ENCODE measurements around the gene IPO7. TPM values are rescaled to one million over a fixed set of nuclear protein-coding genes. Genes with fewer than 3 reads are reported as not detected.
"Not testable (repeated sequence)": the region's sequence is repeated elsewhere in the genome, so short reads cannot be mapped to it uniquely, and the experiment has no call there.

The IPO7 gene
- total and polyA plus RNA-seq, 7 donors = 110 to 355 (median 258) TPM

GRCh38 chr11:9351321-9351881, 33.1 kb upstream of the IPO7 start:
- Histone ChIP-seq H3K27ac (no peak overlapping the region), H3K9me3 (no peaks in the 10 kb centered on the region), H3K4me3 (no peak overlapping the region), H3K27me3 (ENCODE audit: insufficient read depth in 3 of 3, low read length in 2 of 3) (peaks cover 0 to 6% (median 0%) of the 10 kb centered on the region in 3 donors), H3K4me1 (no peaks in the 10 kb centered on the region), H3K36me3 (ENCODE audit: insufficient read depth in 1 of 2, low read depth in 1 of 2) (no peaks in the 10 kb centered on the region)
- ATAC-seq (no peak), DNase-seq (no peak)
- intact Hi-C loops (cut with DNase I) = no loop called here
- TF ChIP-seq CTCF (IDR thresholded peaks at IDR 0.05) = no peak
- WGBS, 3 donors = 58 to 79% (median 67%) methylated on average over 6 of the region's 6 CpGs

GRCh38 chr11:9357041-9357440, 27.4 kb upstream of the IPO7 start:
- no peaks in the 10 kb centered on the region for H3K4me1 ChIP-seq
- no peaks in the 10 kb centered on the region for H3K27me3 ChIP-seq (ENCODE audit: insufficient read depth in 3 of 3, low read length in 2 of 3)
- no peak overlapping the region for H3K4me3 ChIP-seq
- DNase-seq (no peak), ATAC-seq (no peak)
- H3K9me3 ChIP-seq = no peaks in the 10 kb centered on the region
- no peaks in the 10 kb centered on the region for H3K36me3 ChIP-seq (ENCODE audit: insufficient read depth in 1 of 2, low read depth in 1 of 2)
- TF ChIP-seq CTCF (IDR thresholded peaks at IDR 0.05) = no peak
- H3K27ac ChIP-seq = no peak overlapping the region
- intact Hi-C loops (cut with DNase I) = no loop called here
- WGBS, 3 donors = 91 to 93% (median 91%) methylated on average over 4 of the region's 4 CpGs

GRCh38 chr11:9360862-9361622, 23.4 kb upstream of the IPO7 start:
- H3K4me3 ChIP-seq; H3K27ac ChIP-seq; H3K9me3 ChIP-seq; ATAC-seq; H3K4me1 ChIP-seq; intact Hi-C loops (cut with DNase I); H3K36me3 ChIP-seq (ENCODE audit: insufficient read depth in 1 of 2, low read depth in 1 of 2); DNase-seq; H3K27me3 ChIP-seq (ENCODE audit: insufficient read depth in 3 of 3, low read length in 2 of 3): not testable (repeated sequence)
- 95 to 97% (median 95%) methylated on average over 13 of the region's 13 CpGs for WGBS, 3 donors

GRCh38 chr11:9362393-9362863, 22.0 kb upstream of the IPO7 start:
- DNase-seq = no peak
- 69 to 91% (median 89%) methylated on average over 2 of the region's 2 CpGs for WGBS, 3 donors
- intact Hi-C loops (cut with DNase I) = no loop called here
- no peaks in the 10 kb centered on the region for H3K27me3 ChIP-seq (ENCODE audit: insufficient read depth in 3 of 3, low read length in 2 of 3)
- H3K4me3 ChIP-seq = no peak overlapping the region
- no peaks in the 10 kb centered on the region for H3K9me3 ChIP-seq
- peak overlapping the region; percentile 100 for H3K27ac ChIP-seq
- H3K4me1 ChIP-seq = peaks cover 3% of the 10 kb centered on the region
- H3K36me3 ChIP-seq (ENCODE audit: insufficient read depth in 1 of 2, low read depth in 1 of 2) = no peaks in the 10 kb centered on the region
- no peak for ATAC-seq
- TF ChIP-seq CTCF (IDR thresholded peaks at IDR 0.05) = no peak

Measured in psoas muscle (tissue), 8 donors.